GM19025 (cell line): Measurements from ENCODE around the gene AJUBA.
"Not testable (repeated sequence)": the region's sequence is repeated elsewhere in the genome, so short reads cannot be mapped to it uniquely, and the experiment has no call there.

Experiments
- ATAC-seq: cut with Tn5 transposase; IDR thresholded peaks from one replicate; pipeline ENCODE4 v1.9.1; 2021; ENCODE audit warnings: mild to moderate bottlenecking, low read depth, moderate library complexity; ENCODE audit not compliant: unreplicated experiment

Gene AJUBA

GRCh38 chr14:22981876-22982476 lies 375 bp downstream of the AJUBA start:
- ATAC-seq, result no peak

- no peak for ATAC-seq
Observed at GRCh38 chr14:22981090-22981875, 1.1 kb downstream of the AJUBA start.

- no peak for ATAC-seq
Observed at GRCh38 chr14:22980672-22981089, 1.7 kb downstream of the AJUBA start.

- ATAC-seq, result no peak
Observed at GRCh38 chr14:22979748-22980392, 2.5 kb downstream of the AJUBA start.

- ATAC-seq, result no peak
Observed at GRCh38 chr14:22978981-22979671, 3.2 kb downstream of the AJUBA start.

- ATAC-seq, result no peak
Observed at GRCh38 chr14:22978487-22978837, 3.9 kb downstream of the AJUBA start.

- ATAC-seq, result no peak
Observed at GRCh38 chr14:22977684-22978486, 4.5 kb downstream of the AJUBA start.

- ATAC-seq, result no peak
Observed at GRCh38 chr14:22977434-22977683, 5.0 kb downstream of the AJUBA start.

GRCh38 chr14:22976620-22977433 lies 5.5 kb downstream of the AJUBA start:
- no peak for ATAC-seq

- ATAC-seq, result no peak
Observed at GRCh38 chr14:22974530-22975313, 7.6 kb downstream of the AJUBA start.

- no peak for ATAC-seq
Observed at GRCh38 chr14:22973217-22974032, 8.9 kb downstream of the AJUBA start.

- no peak for ATAC-seq
Observed at GRCh38 chr14:22972313-22972930, 9.9 kb downstream of the AJUBA start.

GRCh38 chr14:22971152-22971551 lies 11.2 kb downstream of the AJUBA start:
- ATAC-seq, result no peak

GRCh38 chr14:22966783-22967269 lies 15.5 kb downstream of the AJUBA start:
- no peak for ATAC-seq

- not testable (repeated sequence) for ATAC-seq
Observed at GRCh38 chr14:22965916-22966782, 16.2 kb downstream of the AJUBA start.

GRCh38 chr14:22962061-22962676 lies 20.2 kb downstream of the AJUBA start:
- no peak for ATAC-seq
